HepG2 (cell line): ENCODE results near the gene ANGPTL5. TPM values are rescaled to one million over a fixed set of nuclear protein-coding genes. Genes with fewer than 3 reads are reported as not detected.
A peak's percentile ranks its signal among the peaks of the same experiment; 100 is the strongest.

ENCODE experiments used
- ADNP ChIP-seq: sonication (generic); formaldehyde crosslinking; IDR thresholded peaks from 2 replicates; pipeline ENCODE4 v1.4.0; 2020; ENCODE audit warnings: missing genetic modification reagents
- ARID5B ChIP-seq: IDR thresholded peaks from 2 replicates; pipeline ENCODE4 v1.4.0; 2020; ENCODE audit warnings: mild to moderate bottlenecking, missing genetic modification reagents
- ATF2 ChIP-seq: sonication (generic); formaldehyde crosslinking; IDR thresholded peaks from 2 replicates; pipeline ENCODE4 v1.4.0; 2020; ENCODE audit warnings: missing genetic modification reagents
- ATF3 ChIP-seq: sonication (generic); formaldehyde crosslinking; IDR thresholded peaks from 2 replicates; pipeline ENCODE4 v1.4.0; 2020; ENCODE audit warnings: missing genetic modification reagents
- GFI1 ChIP-seq: sonication (generic); formaldehyde crosslinking; IDR thresholded peaks from 2 replicates; pipeline ENCODE4 v1.5.0; 2020; ENCODE audit warnings: missing genetic modification reagents, mild to moderate bottlenecking, borderline replicate concordance
- MIXL1 ChIP-seq: IDR thresholded peaks from 2 replicates; pipeline ENCODE4 v1.6.1; 2016
- RAD21 ChIP-seq: fragments of 450-650 bp; formaldehyde crosslinking; IDR thresholded peaks from 2 replicates; pipeline ENCODE4 v1.5.0; 2020; ENCODE audit warnings: mild to moderate bottlenecking
- ZBTB34 ChIP-seq: sonication (generic); formaldehyde crosslinking; IDR thresholded peaks from 2 replicates; pipeline ENCODE4 v1.8.0; 2022; ENCODE audit warnings: mild to moderate bottlenecking, missing genetic modification reagents
- ZBTB40 ChIP-seq, 2 experiments: fragments of 450-650 bp in 1 of 2; sonication (generic) in 1 of 2; formaldehyde crosslinking in 1 of 2; IDR thresholded peaks; 2 replicates each; pipeline versions ENCODE4 v1.6.1 to v1.8.0; 2016 to 2022; ENCODE audit warnings: antibody characterized with exemption in 1 of 2, mild to moderate bottlenecking in 1 of 2, missing genetic modification reagents in 1 of 2
- ZNF597 ChIP-seq: sonication (generic); formaldehyde crosslinking; IDR thresholded peaks from 2 replicates; pipeline ENCODE4 v1.5.0; 2020; ENCODE audit warnings: missing genetic modification reagents
- ZNF839 ChIP-seq: sonication (generic); formaldehyde crosslinking; IDR thresholded peaks from 2 replicates; pipeline ENCODE4 v1.4.0; 2020; ENCODE audit warnings: missing genetic modification reagents, mild to moderate bottlenecking, borderline replicate concordance
- ZNF841 ChIP-seq: sonication (generic); formaldehyde crosslinking; IDR thresholded peaks from 2 replicates; pipeline ENCODE4 v1.8.1; 2023; ENCODE audit warnings: missing genetic modification reagents, borderline replicate concordance
- polyA plus RNA-seq, 8 experiments: library from polyadenylated mRNA; depleted of rRNA in 3 of 8; stranded (reverse) in 7 of 8; unstranded in 1 of 8; fragments of >200 nt; fragmentation: Illumina TruSeq in 4 of 8; extraction: Trizol in 4 of 8; gene quantifications; 2 replicates each; pipeline versions ENCODE4 v1.2.1 to v1.2.3, GENCODE V29; 2011 to 2016; ENCODE audit warnings: low read depth in 4 of 8, missing spikeins in 1 of 8, mixed read lengths in 1 of 8; ENCODE audit not compliant: insufficient read depth in 1 of 8
- total RNA-seq, 5 experiments: library from RNA; depleted of rRNA; stranded (reverse); fragments of >200 nt; fragmentation: Illumina TruSeq; extraction: Trizol; gene quantifications; 2 replicates each; pipeline ENCODE4 v1.2.3, GENCODE V29; 2016; ENCODE audit warnings: low read depth in 1 of 5

The ANGPTL5 gene
- total and polyA plus RNA-seq, 2 of the 13 experiments (the other 11 are each of a cell fraction or from before 2014, with no cell fraction given): not detected

GRCh38 chr11:101880222-101880621 is 36.1 kb downstream of the ANGPTL5 start (continued):
- TF ChIP-seq ZNF597: no peak
- no peak for TF ChIP-seq ZBTB40 (IDR thresholded peaks at IDR 0.05)
- no peak for TF ChIP-seq ZBTB40 (CRISPR knock-in tag; IDR thresholded peaks at IDR 0.05)
- no peak for TF ChIP-seq ATF3 (CRISPR knock-in tag)
- no peak for TF ChIP-seq ZNF841 (CRISPR knock-in tag)
- TF ChIP-seq GFI1 (CRISPR knock-in tag): no peak
- peak; percentile 67 for TF ChIP-seq MIXL1 (CRISPR knock-in tag)
- TF ChIP-seq ZNF839 (CRISPR knock-in tag): no peak
- TF ChIP-seq RAD21 (CRISPR knock-in tag): peak; percentile 46; the same call in 1 of the 2 replicates
- TF ChIP-seq ZBTB34 (CRISPR knock-in tag): no peak
- TF ChIP-seq ARID5B (CRISPR knock-in tag): peak; percentile 19; the same call in 1 of the 2 replicates
- no peak for TF ChIP-seq ADNP
- TF ChIP-seq ATF2: no peak
